HEK293T (cell line): Measurements from ENCODE around the gene SCN9A.

Experiments
- ARNT ChIP-seq: fragments of 450-650 bp; IDR thresholded peaks from 2 replicates; pipeline ENCODE4 v1.6.1; 2017; ENCODE audit warnings: mild to moderate bottlenecking
- BHLHE40 ChIP-seq: fragments of 450-650 bp; IDR thresholded peaks from 2 replicates; pipeline ENCODE4 v1.6.1; 2016; ENCODE audit warnings: mild to moderate bottlenecking, moderate library complexity, borderline replicate concordance
- CTBP1 ChIP-seq: fragments of 450-650 bp; IDR thresholded peaks from 2 replicates; pipeline ENCODE4 v1.6.1; 2016; ENCODE audit warnings: borderline replicate concordance
- FOXA1 ChIP-seq: fragments of 450-650 bp; IDR thresholded peaks from 2 replicates; pipeline ENCODE4 v1.6.1; 2016; ENCODE audit warnings: mild to moderate bottlenecking
- FOXM1 ChIP-seq: fragments of 450-650 bp; IDR thresholded peaks from 2 replicates; pipeline ENCODE4 v1.6.1; 2017; ENCODE audit warnings: mild to moderate bottlenecking, borderline replicate concordance
- HDGF ChIP-seq: fragments of 450-650 bp; IDR thresholded peaks from 2 replicates; pipeline ENCODE4 v1.6.1; 2017; ENCODE audit warnings: antibody characterized with exemption, borderline replicate concordance
- SP1 ChIP-seq: fragments of 450-650 bp; IDR thresholded peaks from 2 replicates; pipeline ENCODE4 v1.6.1; 2017
- SUZ12 ChIP-seq: fragments of 450-650 bp; IDR thresholded peaks from 2 replicates; pipeline ENCODE4 v1.6.1; 2016; ENCODE audit warnings: mild to moderate bottlenecking
- TARDBP ChIP-seq: fragments of 450-650 bp; IDR thresholded peaks from 2 replicates; pipeline ENCODE4 v1.6.1; 2016
- ZNF384 ChIP-seq: fragments of 450-650 bp; IDR thresholded peaks from 2 replicates; pipeline ENCODE4 v1.6.1; 2016

GRCh38 chr2:166314022-166314759 lies 61.6 kb downstream of the SCN9A start:
- no peak for TF ChIP-seq FOXM1
- TF ChIP-seq SP1: no peak
- TF ChIP-seq ARNT: no peak
- no peak for TF ChIP-seq FOXA1
- no peak for TF ChIP-seq HDGF
- no peak for TF ChIP-seq BHLHE40
- TF ChIP-seq SUZ12: no peak
- no peak for TF ChIP-seq CTBP1
- no peak for TF ChIP-seq ZNF384
- no peak for TF ChIP-seq TARDBP
